ENCODE measurements around the gene JARID2.
"Not testable (repeated sequence)": the region's sequence is repeated elsewhere in the genome, so short reads cannot be mapped to it uniquely, and the experiment has no call there.

JARID2 gene

DNA sequence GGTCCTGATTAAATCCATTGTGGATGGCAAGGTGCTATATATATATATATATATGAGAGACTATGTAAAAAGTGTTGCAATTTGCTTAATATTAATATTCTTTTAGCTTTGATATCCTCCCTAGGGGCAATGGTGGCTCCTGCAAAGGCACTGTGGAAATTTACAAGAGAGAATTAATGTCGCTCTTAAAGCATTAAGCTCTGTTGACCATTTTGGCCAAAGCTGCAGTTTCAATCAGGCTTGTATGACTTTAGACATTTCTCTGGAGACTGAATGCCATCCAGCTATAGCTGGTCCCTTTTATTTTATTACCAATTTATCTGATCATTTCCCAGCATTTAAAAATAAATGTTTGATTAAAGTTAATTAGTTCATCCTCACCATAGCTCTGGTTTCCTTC, 155.3 kb downstream of the JARID2 start:
- no peak for DNase-seq (ENCODE audit: low spot score)

DNA sequence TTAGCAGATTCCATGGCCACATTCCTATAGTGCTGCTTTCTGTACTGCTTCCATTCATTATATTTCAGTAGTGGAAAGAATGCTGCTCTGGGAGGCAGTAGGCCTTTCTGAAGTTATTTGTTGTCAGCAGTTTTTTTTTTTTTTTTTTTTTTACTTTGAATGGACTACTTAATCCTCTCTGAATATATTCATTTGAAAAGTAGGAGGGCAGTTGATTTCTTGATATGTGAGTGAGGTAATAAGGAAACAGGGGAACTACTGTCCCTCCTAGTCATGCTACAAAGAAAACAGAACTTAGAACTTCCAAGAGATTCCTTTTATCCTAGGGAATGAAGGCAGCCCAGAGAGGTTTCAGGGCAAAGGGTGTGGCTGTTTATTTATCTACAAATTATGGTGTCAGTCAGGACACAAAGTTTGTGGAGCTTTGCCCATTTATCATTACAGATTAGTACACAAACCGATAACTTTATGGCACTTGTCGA, 155.9 kb downstream of the JARID2 start:
- DNase-seq (ENCODE audit: low spot score): no peak

GRCh38 chr6:15402406-15403045, 156.7 kb downstream of the JARID2 start:
- DNase-seq (ENCODE audit: low spot score): no peak

- no peak for DNase-seq (ENCODE audit: low spot score)
Measured at GRCh38 chr6:15403094-15403755, 157.4 kb downstream of the JARID2 start.

DNA sequence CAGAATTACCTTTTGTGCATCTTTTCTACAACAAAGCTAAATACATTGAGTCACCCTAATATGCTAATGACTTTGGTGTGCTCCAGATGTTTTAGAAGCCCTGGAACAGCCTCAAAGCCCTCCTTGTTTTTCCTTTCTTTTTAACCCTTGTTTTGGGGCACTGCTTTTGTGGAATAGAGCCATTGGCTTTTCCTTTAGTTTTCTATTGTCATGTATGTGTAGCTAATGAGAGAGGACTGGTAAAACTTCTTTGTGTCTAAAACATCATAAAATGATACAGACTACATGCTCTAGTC, 158.8 kb downstream of the JARID2 start:
- no peak for DNase-seq (ENCODE audit: low spot score)

DNA sequence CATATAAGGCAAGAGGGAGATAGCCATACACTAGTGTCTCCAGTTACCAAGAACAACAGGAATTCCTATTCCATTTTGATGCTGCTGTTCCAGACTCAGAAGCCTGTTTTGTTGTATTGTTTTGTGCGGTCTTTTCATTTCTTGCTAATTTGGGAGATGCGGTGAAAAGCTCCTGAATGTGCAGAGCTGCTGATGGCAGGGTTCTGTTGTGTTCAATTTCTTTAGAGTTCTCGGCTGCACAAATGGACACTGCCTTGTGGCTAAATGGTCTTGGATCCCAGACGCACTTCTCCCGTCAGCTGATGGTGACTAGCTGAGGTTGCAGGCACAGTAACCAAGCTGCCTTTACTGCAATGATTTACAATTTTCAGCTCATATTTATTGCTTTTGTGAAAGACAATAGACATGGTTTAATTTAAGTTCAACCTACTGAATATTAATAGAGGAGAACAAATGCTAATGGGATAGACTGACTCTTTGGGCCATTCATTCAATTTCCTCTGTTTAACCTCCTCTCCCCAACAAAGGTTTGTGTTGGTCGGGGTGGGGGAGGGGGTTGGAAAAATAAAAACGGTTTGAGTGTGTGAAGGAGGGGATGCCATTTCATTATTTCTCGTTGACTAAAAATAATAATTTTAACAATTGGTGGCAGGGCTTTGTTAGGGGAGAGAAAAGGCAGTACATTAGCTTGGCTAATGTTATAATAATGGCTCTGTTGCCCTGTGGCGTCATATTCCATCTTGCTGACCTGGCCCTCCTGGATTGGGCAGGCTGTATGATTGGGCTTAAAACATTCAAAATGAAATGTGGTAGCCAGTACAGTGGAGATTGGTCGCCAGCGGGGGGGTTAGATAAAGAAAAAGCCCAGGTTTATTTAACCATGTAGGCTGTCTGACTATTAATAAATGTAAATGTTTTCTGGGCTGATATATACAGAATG, 159.5 kb downstream of the JARID2 start:
- no peak for DNase-seq (ENCODE audit: low spot score)

- DNase-seq (ENCODE audit: low spot score): no peak
Measured at GRCh38 chr6:15406452-15406851, 160.6 kb downstream of the JARID2 start.

DNA sequence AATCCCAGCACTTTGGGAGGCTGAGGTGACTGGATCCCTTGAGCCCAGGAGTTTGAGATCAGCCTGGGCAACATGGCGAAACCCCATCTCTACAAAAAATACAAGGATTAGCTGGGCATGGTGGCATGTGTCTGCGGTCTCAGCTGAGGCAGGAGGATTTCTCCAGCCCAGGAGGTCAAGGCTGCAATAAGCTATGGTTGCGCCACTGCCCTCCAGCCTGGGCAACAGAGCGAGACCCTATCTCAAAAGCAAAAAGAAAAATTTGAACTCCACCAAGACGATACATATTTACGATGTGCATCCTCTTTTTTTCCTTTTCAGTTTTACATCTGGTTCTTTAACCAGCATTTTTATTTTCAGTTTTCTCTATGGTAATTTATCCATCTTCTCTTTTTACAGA, 162.1 kb downstream of the JARID2 start:
- DNase-seq (ENCODE audit: low spot score): no peak

DNA sequence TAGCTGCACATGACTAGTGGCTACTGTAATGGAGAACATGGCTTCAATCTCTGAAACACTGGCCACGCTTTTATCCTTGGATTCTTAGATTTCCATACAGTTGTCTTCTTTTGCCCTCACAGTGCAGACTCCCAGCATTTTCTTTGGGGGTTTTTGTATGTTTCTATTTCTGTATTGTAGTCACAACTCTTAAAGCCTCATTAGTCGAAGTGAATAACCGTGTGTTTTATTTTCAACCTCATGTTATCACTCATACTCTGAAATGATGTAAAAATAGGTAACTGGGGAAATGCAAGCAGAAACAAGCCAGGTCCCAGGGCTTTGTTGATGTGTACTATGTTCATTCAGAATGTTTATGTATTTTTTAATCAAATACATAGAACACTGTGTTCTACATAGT, 162.9 kb downstream of the JARID2 start:
- DNase-seq (ENCODE audit: low spot score): no peak

GRCh38 chr6:15409301-15410125, 163.6 kb downstream of the JARID2 start:
- no peak for DNase-seq (ENCODE audit: low spot score)

DNA sequence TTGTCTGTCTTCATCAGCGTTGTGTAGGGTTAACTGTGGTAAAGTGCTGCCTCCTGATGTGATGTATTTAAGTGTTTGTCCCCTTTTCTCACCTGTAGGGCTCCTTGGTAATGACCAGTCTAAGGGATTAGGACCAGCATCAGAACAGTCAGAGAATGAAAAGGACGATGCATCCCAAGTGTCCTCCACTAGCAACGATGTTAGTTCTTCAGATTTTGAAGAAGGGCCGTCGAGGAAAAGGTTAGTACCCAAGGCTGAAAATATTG, 164.2 kb downstream of the JARID2 start:
- DNase-seq (ENCODE audit: low spot score): no peak

DNA sequence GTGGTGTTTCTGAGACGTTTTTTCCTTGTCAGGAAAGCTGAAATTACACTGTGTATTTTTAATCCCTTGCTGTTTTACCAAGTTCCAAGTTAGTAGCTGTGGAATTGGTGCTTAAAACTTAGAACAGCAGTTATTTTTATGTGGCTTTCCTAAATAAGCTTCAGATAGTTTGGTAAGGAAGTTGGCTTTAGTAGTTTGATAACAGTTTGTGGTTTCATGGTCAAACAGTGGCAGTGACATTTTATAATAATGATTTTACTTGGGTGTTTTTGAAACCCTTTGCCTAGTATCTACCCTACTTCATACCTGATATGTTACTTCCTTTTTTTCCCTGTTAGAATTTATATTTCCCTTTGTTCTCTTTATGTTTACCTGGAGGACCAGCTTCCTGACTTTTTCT, 164.9 kb downstream of the JARID2 start:
- DNase-seq (ENCODE audit: low spot score): no peak

GRCh38 chr6:15411766-15412165, 165.9 kb downstream of the JARID2 start:
- no peak for DNase-seq (ENCODE audit: low spot score)

DNA sequence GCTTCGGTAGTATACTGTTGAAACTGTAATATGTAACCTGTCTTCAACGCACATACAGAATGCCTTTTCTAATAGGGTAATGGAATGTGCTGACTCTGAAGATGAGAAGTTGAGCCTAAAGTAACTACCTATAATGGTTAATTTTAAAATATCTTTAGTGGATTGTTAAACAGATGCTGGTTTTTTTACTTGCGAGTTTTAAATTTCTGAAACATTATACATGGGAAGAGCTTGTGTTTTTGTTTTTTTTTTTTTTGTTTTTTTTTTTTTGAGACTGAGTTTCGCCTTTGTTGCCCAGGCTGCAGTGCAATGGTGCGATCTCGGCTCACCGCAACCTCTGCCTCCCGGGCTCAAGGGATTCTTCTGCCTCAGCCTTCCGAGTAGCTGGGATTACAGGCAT, 166.9 kb downstream of the JARID2 start:
- no peak for DNase-seq (ENCODE audit: low spot score)

- DNase-seq (ENCODE audit: low spot score): no peak
Measured at GRCh38 chr6:15413466-15414234, 167.8 kb downstream of the JARID2 start.

DNA sequence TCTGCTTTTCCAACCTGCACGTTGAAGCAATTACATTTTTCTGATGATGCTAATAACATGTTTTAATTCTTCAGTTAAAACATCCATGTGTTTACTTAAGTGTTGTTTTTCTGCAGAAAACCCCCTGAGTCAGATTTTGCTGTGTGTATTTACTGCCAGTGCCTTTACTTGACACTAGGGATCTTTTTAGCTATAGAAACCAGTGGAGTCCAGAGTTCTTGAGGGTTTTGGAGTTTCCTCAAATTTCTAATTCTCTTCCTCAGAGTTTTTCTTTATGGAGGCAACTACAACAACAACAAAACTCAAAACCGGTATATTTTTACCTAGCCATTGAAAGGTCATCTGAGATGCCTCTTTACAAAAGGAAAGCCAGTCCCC, 168.4 kb downstream of the JARID2 start:
- DNase-seq (ENCODE audit: low spot score): no peak

DNA sequence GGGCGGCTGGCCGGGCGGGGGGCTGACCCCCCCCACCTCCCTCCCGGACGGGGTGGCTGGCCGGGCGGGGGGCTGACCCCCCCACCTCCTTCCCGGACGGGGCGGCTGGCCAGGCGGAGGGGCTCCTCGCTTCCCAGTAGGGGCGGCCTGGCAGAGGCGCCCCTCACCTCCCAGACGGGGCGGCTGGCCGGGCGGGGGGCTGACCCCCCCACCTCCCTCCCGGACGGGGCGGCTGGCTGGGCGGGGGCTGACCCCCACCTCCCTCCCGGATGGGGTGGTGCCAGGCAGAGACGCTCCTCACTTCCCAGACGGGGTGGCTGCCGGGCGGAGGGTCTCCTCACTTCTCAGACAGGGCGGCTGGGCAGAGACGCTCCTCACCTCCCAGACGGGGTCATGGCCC, 169.8 kb downstream of the JARID2 start:
- not testable (repeated sequence) for DNase-seq (ENCODE audit: low spot score)

DNA sequence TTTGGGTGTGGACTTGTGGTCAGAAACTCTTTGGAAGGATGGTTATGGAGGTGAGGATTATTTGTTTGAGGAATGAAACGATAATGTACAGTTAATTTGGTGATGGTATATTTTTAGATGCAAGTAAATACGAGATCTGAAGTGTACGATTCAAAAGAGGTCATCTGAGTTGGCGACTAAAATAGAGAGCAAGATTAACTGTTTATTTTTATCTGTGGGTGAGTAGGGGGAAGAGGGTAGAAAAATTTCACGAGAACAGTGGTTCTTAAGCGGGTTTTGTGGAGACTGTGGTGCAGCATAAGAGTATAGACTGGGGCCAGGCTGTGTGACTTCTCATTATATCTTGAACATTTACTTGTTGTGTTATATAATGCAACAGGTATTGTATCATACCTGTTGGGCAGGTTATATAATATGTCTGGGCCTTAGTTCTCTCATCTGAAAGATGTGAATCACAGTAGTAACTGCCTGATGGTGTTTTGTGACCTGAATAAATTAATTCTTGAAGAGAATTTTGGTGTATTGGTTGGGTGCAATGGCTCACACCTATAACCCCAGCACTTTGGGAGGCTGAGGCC, 171.2 kb downstream of the JARID2 start:
- no peak for DNase-seq (ENCODE audit: low spot score)

GRCh38 chr6:15417811-15418210, 171.9 kb downstream of the JARID2 start:
- no peak for DNase-seq (ENCODE audit: low spot score)

DNA sequence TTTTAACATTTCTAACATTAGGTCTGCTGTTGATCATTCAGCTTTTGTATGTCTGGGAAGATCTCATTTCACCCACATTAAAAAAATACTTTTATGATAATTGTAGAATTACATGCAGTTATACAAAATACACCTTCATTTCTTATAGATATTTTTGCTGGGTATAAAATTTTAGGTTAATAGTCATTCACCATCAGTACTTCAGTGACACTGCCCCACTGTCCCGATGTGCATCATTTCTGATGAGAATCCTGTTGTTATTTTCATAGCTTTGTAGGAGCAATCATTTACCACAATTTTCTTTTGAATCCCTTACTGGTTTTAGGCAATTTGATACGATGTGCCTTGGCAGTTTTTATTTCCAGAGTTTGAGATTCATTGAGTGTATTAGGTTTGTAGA, 173.6 kb downstream of the JARID2 start:
- no peak for DNase-seq (ENCODE audit: low spot score)

GRCh38 chr6:15420959-15421438, 175.1 kb downstream of the JARID2 start:
- no peak for DNase-seq (ENCODE audit: low spot score)

Measured in ecto neural progenitor cell (in vitro differentiated cells).